DOHH2 (cell line): Measurements from ENCODE around the gene SNRPF.

Experiments
- CTCF ChIP-seq: fragments of 200-600 bp; sonication (generic); IDR thresholded peaks from one replicate; pipeline ENCODE4 v1.5.1; 2014; ENCODE audit warnings: antibody characterized with exemption, mild to moderate bottlenecking, low read depth, low read length; ENCODE audit not compliant: poor library complexity, severe bottlenecking
- EZH2phosphoT487 ChIP-seq: fragments of 200-600 bp; sonication (generic); IDR thresholded peaks from 2 replicates; pipeline ENCODE4 v1.6.1; 2017; ENCODE audit warnings: borderline replicate concordance, mild to moderate bottlenecking, antibody characterized with exemption, low read length, moderate library complexity, mixed read lengths

DNA sequence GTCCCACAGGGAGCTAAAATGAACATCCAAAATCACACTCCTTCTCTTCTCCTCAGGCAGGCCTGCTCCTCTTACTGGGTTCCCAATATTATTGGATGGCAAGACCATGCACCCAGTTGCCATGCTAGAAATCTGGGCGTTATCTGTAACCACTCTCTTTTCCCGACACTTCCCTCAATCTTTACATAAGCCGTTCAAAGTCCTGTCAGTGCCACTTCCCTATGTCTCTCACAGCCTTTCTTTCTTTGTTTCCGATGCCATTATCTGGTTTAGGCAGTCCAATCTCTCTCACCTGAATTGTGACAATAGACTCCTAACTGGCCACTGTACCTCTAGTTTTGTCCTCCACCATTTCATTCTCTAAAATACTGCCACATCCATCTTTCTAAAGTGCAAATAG is 24.1 kb downstream of the SNRPF start:
- TF ChIP-seq CTCF = no peak
- TF ChIP-seq EZH2phosphoT487 = no peak
